Nephron (organoid): ENCODE results near the gene PPM1F.
"Not testable (repeated sequence)": the region's sequence is repeated elsewhere in the genome, so short reads cannot be mapped to it uniquely, and the experiment has no call there.

ENCODE experiments used
- H3K27ac Mint-ChIP-seq, 3 experiments: 2 replicates each; pipeline ENCODE4 v1.8.0; 2020; ENCODE audit warnings: mixed read lengths in 3 of 3, mild to moderate bottlenecking in 2 of 3, moderate library complexity in 1 of 3
- H3K27me3 Mint-ChIP-seq: 2 replicates; pipeline ENCODE4 v1.8.0; 2021; ENCODE audit warnings: low read depth, mild to moderate bottlenecking, moderate library complexity, mixed read lengths
- H3K36me3 Mint-ChIP-seq: 2 replicates; pipeline ENCODE4 v1.8.0; 2020; ENCODE audit warnings: low read depth, mixed read lengths
- H3K4me1 Mint-ChIP-seq: 2 replicates; pipeline ENCODE4 v1.8.0; 2020; ENCODE audit warnings: mixed read lengths
- H3K4me3 Mint-ChIP-seq, 3 experiments: 2 replicates each; pipeline ENCODE4 v1.8.0; 2020; ENCODE audit warnings: mild to moderate bottlenecking in 3 of 3, mixed read lengths in 3 of 3, moderate library complexity in 2 of 3
- H3K9me3 Mint-ChIP-seq: 2 replicates; pipeline ENCODE4 v1.8.0; 2020; ENCODE audit warnings: mixed read lengths
- TF ChIP-seq, protein P1 (sequence below), 3 experiments: fragments of 200-600 bp; sonication (generic); IDR thresholded peaks; one replicate each; pipeline ENCODE4 v1.5.0; 2021; ENCODE audit warnings: antibody characterized with exemption in 3 of 3; ENCODE audit not compliant: unreplicated experiment in 3 of 3

Gene PPM1F

DNA sequence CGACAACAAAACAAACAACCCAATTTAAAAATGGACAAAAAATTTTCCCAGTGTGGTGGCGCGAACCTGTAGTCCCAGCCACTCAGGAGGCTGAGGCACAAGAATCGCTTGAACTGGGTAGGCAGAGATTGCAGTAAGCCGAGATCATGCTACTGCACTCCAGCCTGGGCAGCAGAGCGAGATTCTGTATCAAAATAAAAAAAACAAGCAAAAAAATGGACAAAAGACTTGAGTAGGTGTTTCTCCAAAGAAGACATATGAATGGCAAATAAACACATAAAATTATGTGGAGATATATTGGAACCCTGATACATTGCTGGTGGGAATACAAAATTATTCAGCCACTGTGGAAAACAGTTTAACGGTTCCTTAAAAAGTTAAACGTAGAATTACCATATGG is 57.8 kb downstream of the PPM1F start:
- H3K9me3 Mint-ChIP-seq = peaks cover 4% of the 10 kb centered on the region
- H3K27ac Mint-ChIP-seq = no peak overlapping the region
- H3K4me3 Mint-ChIP-seq = no peak overlapping the region
- H3K4me1 Mint-ChIP-seq = no peaks in the 10 kb centered on the region
- no peaks in the 10 kb centered on the region for H3K36me3 Mint-ChIP-seq
- TF ChIP-seq, protein P1, sequence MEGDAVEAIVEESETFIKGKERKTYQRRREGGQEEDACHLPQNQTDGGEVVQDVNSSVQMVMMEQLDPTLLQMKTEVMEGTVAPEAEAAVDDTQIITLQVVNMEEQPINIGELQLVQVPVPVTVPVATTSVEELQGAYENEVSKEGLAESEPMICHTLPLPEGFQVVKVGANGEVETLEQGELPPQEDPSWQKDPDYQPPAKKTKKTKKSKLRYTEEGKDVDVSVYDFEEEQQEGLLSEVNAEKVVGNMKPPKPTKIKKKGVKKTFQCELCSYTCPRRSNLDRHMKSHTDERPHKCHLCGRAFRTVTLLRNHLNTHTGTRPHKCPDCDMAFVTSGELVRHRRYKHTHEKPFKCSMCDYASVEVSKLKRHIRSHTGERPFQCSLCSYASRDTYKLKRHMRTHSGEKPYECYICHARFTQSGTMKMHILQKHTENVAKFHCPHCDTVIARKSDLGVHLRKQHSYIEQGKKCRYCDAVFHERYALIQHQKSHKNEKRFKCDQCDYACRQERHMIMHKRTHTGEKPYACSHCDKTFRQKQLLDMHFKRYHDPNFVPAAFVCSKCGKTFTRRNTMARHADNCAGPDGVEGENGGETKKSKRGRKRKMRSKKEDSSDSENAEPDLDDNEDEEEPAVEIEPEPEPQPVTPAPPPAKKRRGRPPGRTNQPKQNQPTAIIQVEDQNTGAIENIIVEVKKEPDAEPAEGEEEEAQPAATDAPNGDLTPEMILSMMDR (IDR thresholded peaks at IDR 0.05; ENCODE audit: unreplicated experiment in 3 of 3) = no peak
- H3K27me3 Mint-ChIP-seq = no peaks in the 10 kb centered on the region

- H3K4me1 Mint-ChIP-seq = no peaks in the 10 kb centered on the region
- H3K36me3 Mint-ChIP-seq = no peaks in the 10 kb centered on the region
- no peak overlapping the region for H3K4me3 Mint-ChIP-seq
- H3K27me3 Mint-ChIP-seq = no peaks in the 10 kb centered on the region
- peaks cover 4% of the 10 kb centered on the region for H3K9me3 Mint-ChIP-seq
- TF ChIP-seq, protein P1 (IDR thresholded peaks at IDR 0.05; ENCODE audit: unreplicated experiment in 3 of 3) = no peak
- no peak overlapping the region for H3K27ac Mint-ChIP-seq
Measured at GRCh38 chr22:21889251-21889990, 63.2 kb downstream of the PPM1F start.

- no peak overlapping the region for H3K4me3 Mint-ChIP-seq
- no peaks in the 10 kb centered on the region for H3K27me3 Mint-ChIP-seq
- no peaks in the 10 kb centered on the region for H3K36me3 Mint-ChIP-seq
- TF ChIP-seq, protein P1 (IDR thresholded peaks at IDR 0.05; ENCODE audit: unreplicated experiment in 3 of 3) = no peak
- peaks cover 4% of the 10 kb centered on the region for H3K9me3 Mint-ChIP-seq
- H3K4me1 Mint-ChIP-seq = no peaks in the 10 kb centered on the region
- no peak overlapping the region for H3K27ac Mint-ChIP-seq
Measured at GRCh38 chr22:21887841-21888240, 64.8 kb downstream of the PPM1F start.

DNA sequence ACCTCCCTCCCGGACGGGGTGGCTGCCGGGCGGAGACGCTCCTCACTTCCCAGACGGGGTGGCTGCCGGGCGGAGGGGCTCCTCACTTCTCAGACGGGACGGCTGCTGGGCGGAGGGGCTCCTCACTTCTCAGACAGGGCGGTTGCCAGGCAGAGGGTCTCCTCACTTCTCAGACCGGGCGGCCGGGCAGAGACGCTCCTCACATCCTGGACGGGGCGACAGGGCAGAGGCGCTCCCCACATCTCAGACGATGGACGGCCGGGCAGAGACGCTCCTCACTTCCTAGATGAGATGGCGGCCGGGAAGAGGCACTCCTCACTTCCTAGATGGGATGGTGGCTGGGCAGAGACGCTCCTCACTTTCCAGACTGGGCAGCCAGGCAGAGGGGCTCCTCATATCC is 68.7 kb downstream of the PPM1F start:
- not testable (repeated sequence) for H3K4me1 Mint-ChIP-seq, H3K27ac Mint-ChIP-seq, H3K36me3 Mint-ChIP-seq, H3K27me3 Mint-ChIP-seq, H3K4me3 Mint-ChIP-seq, H3K9me3 Mint-ChIP-seq

GRCh38 chr22:21882754-21883333 is 69.8 kb downstream of the PPM1F start:
- not testable (repeated sequence) for H3K9me3 Mint-ChIP-seq, H3K27ac Mint-ChIP-seq, H3K4me3 Mint-ChIP-seq, H3K36me3 Mint-ChIP-seq, H3K27me3 Mint-ChIP-seq, H3K4me1 Mint-ChIP-seq

- Mint-ChIP-seq H3K27me3 (no peaks in the 10 kb centered on the region), H3K4me1 (no peaks in the 10 kb centered on the region), H3K9me3 (no peaks in the 10 kb centered on the region), H3K27ac (no peak overlapping the region), H3K4me3 (no peak overlapping the region), H3K36me3 (no peaks in the 10 kb centered on the region)
- TF ChIP-seq, protein P1 (IDR thresholded peaks at IDR 0.05; ENCODE audit: unreplicated experiment in 3 of 3) = no peak
Measured at GRCh38 chr22:21881841-21882753, 70.6 kb downstream of the PPM1F start.
